GM19324 (cell line): ENCODE measurements around the gene ZRANB2.

ENCODE experiments used
- ATAC-seq: cut with Tn5 transposase; IDR thresholded peaks from one replicate; pipeline ENCODE4 v1.9.1; 2021; ENCODE audit warnings: mild to moderate bottlenecking, moderate library complexity; ENCODE audit not compliant: unreplicated experiment, low FRiP score

ZRANB2 gene

DNA sequence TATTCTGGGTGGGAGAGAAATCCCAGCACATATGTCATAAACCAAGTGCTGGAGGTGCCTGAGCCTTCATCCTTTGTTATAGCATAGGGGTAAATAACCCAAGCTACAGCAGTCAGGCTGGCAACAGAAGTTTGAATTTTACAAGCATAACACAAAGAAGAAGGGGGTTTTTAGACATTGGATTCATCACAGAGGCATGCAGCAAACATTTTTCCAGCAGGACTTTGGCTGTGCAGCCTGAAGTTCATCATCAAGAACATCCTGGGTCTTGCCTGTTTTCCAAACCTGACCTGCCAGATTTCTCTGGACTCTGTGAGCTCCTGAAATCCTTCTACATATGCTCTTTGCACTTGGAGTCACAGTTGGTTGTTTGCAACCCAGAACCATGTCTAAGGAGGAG lies 49.4 kb downstream of the ZRANB2 start:
- ATAC-seq = no peak

DNA sequence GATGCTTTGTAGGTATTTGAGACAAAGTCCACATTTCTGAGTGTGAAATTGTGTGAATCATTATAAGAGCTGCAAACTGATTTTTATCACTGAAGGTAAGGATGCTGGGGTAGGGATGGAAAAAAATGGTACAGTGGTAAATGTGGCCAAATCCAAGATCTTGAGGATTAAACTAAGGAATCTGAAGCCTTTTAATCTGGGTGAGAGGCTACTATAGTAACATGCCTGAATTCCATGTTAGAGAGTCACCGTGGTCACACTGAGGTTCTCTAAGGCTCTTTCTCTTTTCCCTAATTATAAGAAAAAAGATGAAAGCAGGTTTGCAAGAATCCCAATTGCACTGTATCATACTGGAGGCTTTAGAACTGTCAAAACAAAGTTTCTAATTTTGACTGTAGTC lies 50.8 kb downstream of the ZRANB2 start:
- ATAC-seq = no peak

DNA sequence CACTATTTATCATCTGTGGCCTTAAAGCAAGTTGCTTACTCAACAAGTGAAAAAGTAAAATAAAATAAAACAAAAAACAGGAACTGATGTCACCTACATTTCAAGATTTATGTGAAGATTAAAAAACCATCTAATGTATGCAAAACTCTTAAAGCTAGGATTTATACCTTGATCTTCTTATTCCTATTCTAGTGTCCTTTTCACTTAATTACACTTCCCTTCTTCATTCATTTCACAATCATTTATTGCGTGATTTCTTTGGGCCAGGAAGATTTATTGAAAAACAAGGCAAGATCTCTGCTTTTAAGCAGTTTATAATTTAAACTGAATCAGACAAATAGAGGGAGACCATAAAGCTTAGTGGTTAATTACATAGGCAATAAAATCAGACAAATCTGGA lies 51.9 kb downstream of the ZRANB2 start:
- no peak for ATAC-seq

DNA sequence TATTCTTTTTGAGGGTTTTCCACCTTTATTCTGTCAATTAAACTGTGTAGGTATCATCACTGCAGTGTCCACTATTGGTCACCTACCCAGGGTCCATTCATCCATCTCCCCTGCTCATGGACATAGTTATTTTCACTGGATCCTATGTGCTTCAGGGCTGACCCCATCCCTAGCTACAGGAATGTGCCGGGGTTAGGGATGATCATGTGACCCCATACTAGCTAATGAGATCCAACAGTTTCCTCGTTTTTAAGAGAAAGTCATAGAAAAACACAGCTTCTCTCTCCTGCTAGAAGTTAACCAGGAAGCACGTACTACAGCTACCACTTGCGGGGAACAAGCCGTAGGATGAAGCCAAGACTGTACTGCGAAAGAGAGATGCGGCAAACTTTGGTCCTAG lies 52.8 kb downstream of the ZRANB2 start:
- ATAC-seq = no peak

DNA sequence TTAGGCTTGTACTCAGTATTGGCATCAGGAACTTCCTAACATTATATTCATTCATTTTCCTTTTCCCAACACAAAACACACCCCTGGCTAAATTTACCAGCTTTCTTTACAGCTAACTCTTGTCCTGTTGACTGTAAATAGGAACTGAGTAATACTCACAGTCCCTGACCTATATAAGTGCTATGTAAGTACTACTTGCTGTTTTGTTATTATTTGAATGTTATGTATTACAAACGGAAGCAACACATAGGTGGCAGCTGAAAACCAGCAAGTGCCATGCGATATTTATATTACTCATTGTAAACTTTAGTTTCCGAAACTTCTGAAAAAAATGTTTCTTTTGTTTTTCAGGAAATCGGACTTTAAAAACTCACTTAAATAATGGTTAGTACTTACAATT lies 54.7 kb downstream of the ZRANB2 start:
- ATAC-seq = no peak

DNA sequence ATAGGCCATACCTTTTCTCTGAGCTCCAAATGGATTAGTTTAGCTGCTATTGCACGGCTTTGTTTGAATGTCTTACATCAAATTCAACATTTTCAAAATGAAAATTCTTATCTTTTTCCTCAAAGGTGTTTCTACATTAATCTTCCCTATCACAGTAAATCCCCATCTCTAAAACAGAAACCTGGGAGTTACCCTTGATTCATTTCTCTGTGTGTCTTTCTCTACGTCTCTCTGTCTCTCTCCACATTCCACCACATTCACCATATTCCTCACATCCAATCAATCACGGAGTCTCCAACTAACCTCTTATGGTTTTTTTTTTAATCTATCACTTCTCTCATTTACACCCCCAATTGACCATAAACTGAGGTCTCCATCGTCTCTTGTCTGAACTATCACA lies 57.3 kb downstream of the ZRANB2 start:
- ATAC-seq = no peak

DNA sequence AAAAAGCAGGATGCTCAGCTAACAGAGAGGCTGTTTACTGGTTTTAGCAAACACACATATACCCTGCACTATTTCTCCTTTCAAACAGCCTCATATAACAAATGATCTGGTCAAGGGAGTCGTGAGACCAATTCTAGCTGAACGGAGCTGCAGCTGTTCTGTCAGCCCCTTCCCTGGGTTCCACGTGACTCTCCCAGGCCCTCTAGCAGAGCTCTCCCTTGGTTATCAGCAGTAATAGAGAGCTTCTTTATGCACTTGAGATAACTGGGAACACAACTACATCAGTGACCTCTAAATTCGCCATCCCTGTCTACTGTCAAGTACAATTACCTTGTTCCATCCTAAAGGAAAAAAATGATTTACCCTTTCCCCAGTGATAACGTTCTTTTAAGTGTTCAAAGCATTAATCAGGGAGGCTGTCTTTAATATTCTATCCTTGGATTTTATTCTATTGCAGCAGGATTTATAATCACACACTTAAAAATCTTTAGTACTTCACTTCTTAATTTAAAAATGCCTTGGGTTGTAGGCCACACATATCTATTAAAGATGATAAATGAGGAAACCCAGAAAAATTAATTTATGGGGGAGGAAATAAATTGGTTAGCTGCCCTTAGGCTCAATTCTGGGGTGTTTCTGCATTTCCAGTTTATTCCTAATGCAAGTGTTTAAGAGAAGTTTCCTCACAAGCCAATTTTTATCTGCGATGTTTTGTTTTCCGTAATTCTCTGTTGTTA lies 61.4 kb downstream of the ZRANB2 start:
- no peak for ATAC-seq

DNA sequence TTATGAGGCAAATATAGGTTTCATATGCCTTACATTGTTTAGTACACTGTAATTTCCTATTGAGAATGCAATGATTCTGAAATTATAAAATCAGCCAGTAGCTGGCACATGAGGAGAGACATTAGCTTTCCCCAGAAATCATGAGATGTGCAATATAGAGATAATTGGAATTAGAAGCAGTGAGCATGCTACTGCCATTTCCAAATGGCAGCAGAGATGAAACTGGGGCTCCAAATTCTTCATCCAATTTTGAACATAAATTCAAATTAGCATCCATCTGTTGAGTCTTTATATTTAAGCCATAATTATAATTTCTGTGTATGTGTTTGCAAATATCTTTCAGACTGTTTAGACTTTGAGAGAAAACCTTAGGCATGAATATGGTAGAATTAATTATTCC lies 62.0 kb downstream of the ZRANB2 start:
- no peak for ATAC-seq

DNA sequence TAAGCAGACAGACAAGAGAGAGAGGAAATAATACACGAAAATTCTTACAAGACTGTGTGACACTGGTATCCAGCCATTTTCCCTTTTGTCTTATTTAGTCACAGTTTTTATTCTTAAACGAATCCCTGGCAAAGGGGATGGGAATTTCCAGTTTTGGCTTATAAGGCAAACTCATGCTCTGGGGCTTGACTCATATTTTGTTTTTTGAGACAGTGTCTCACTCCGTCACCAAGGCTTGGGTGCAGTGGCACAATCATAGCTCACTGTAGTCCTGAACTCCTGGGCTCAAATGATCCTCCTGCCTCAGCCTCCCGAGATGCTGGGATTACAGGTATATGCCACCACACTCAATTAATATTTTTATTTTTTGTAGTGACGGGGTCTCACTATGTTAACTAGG lies 65.1 kb downstream of the ZRANB2 start:
- ATAC-seq = no peak

DNA sequence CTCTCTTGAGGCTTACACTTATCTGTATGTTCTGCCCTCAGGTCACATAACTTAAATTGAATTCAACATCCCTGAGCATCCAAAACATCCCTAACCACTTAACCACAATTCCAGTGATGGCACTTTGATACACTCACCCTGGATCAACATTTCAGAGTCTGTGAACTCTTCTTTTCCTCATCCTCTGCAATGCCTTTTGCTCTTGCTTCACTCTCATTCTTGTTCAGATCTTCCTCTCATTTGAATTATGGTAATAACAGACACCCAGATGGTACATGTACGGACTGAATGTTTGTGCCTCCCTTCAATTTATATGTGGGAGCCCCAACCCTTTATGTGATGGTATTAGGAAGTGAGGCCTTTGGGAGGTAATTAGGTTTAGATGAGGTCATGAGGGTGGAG lies 66.7 kb downstream of the ZRANB2 start:
- no peak for ATAC-seq
